Stimulated activated CD4-positive, alpha-beta T cell treated with anti-CD3 and anti-CD28 coated beads, Interleukin-4, amount 100 ng/mL, for 48 hours (primary cell): ENCODE measurements around the gene TENM4.

Experiments
- DNase-seq, 2 donors: peaks; one replicate each; pipeline ENCODE4 v3.0.0-alpha.2; 2020; ENCODE audit warnings: low read depth in 2 of 2

TENM4 gene

GRCh38 chr11:79390477-79390876, 50.4 kb downstream of the TENM4 start:
- no peak for DNase-seq

GRCh38 chr11:79388201-79388600, 52.6 kb downstream of the TENM4 start:
- DNase-seq = no peak

GRCh38 chr11:79383874-79384273, 57.0 kb downstream of the TENM4 start:
- DNase-seq = no peak

GRCh38 chr11:79382301-79383050, 58.4 kb downstream of the TENM4 start:
- no peak for DNase-seq

- DNase-seq = no peak
Measured at GRCh38 chr11:79381036-79381435, 59.8 kb downstream of the TENM4 start.

GRCh38 chr11:79377406-79377805, 63.4 kb downstream of the TENM4 start:
- DNase-seq = no peak

GRCh38 chr11:79375818-79376550, 64.8 kb downstream of the TENM4 start:
- DNase-seq = no peak

GRCh38 chr11:79374727-79375126, 66.1 kb downstream of the TENM4 start:
- no peak for DNase-seq

GRCh38 chr11:79371724-79372123, 69.1 kb downstream of the TENM4 start:
- DNase-seq = no peak

- no peak for DNase-seq
Measured at GRCh38 chr11:79371152-79371551, 69.7 kb downstream of the TENM4 start.

GRCh38 chr11:79369055-79369454, 71.8 kb downstream of the TENM4 start:
- no peak for DNase-seq

GRCh38 chr11:79367844-79368243, 73.0 kb downstream of the TENM4 start:
- DNase-seq = no peak

GRCh38 chr11:79366218-79366617, 74.6 kb downstream of the TENM4 start:
- no peak for DNase-seq

GRCh38 chr11:79363861-79364378, 76.9 kb downstream of the TENM4 start:
- no peak for DNase-seq

- DNase-seq = no peak
Measured at GRCh38 chr11:79363256-79363655, 77.6 kb downstream of the TENM4 start.

- DNase-seq = no peak
Measured at GRCh38 chr11:79362821-79363220, 78.0 kb downstream of the TENM4 start.

GRCh38 chr11:79362206-79362757, 78.5 kb downstream of the TENM4 start:
- DNase-seq = no peak

GRCh38 chr11:79358258-79358657, 82.6 kb downstream of the TENM4 start:
- no peak for DNase-seq

- no peak for DNase-seq
Measured at GRCh38 chr11:79353706-79354105, 87.1 kb downstream of the TENM4 start.

GRCh38 chr11:79352349-79352703, 88.5 kb downstream of the TENM4 start:
- no peak for DNase-seq

GRCh38 chr11:79348976-79349682, 91.7 kb downstream of the TENM4 start:
- no peak for DNase-seq

GRCh38 chr11:79346021-79346420, 94.8 kb downstream of the TENM4 start:
- DNase-seq = no peak
